ENCODE data around the gene BRD1. TPM values are rescaled to one million over a fixed set of nuclear protein-coding genes. Genes with fewer than 3 reads are reported as not detected.
A peak's percentile ranks its signal among the peaks of the same experiment; 100 is the strongest.

The BRD1 gene
- total RNA-seq, 1 donor from 2014 or later, result 27.7 TPM

DNA sequence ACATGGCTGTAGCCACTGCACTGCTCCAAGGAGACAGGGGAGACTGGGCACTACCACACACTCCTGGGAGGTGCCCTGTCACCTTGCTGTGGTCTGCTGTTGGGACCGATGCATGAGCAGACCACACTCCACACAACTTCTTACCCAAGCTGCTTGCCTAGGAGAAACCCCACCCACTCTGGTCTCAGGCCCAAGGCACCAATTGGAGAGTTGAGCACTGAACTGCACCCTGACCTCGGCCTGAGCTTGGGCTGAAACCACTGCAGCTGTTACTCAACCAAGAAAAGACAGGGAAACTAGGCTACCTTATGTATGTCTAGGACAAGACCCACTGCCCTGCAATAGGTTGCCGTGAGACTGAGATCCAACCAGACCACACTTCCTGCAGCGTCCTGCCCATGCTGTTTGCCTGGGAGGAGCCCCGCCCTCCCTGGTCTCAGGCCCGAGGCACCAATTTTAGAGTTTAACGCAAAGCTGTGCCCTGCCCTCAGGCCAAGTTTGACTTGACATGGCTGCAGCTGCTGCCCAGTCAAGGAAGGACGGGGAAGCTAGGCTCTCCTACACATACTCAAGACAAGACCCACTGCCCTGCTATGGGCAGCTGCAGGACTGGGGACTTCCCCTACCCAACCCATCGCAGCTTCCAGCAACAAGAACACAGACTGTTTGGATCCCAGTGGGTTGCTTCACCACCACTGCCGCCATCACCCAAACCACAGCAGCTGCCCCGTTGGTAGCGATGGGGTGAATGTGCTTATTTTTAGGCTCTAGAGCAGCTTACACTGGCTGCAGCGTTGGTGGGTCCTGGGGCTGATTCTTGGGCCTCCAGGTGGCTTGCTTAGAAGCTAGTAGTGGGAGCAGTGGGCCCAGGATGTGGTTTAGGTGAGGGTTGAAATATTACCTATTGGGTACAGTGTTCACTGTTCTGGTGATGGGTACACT lies 66.8 kb downstream of the BRD1 start:
- H3K9me3 Mint-ChIP-seq (ENCODE audit: low read depth), result peaks cover 11% of the 10 kb centered on the region
- TF ChIP-seq CTCF (IDR thresholded peaks at IDR 0.05), result no peak
- no peak overlapping the region for H3K27ac Mint-ChIP-seq (ENCODE audit: unreplicated experiment)

DNA sequence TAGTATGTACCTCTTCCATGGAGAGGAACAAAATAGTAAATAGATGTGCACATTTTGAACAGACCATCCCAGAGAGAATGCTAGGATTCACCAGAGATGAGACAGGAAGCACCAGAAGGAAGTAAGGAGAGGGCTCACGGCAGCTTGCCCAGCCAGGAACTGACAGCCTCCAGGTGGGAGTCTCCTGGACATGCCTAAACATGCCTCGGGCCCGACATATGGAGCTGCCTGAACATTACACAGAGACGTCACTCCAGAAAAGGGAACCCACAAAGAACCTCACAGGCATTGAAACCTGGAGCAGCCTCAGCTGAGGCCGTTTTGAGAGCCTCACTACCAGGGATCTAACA lies 67.4 kb downstream of the BRD1 start:
- Mint-ChIP-seq H3K36me3 (ENCODE audit: low read depth) (peaks cover 2% of the 10 kb centered on the region), H3K9me3 (ENCODE audit: low read depth) (peaks cover 11% of the 10 kb centered on the region), H3K4me3 (ENCODE audit: unreplicated experiment) (no peak overlapping the region), H3K27me3 (ENCODE audit: low read depth) (no peaks in the 10 kb centered on the region), H3K27ac (ENCODE audit: unreplicated experiment) (no peak overlapping the region), H3K4me1 (ENCODE audit: low read depth) (peaks cover 9% of the 10 kb centered on the region)
- no peak for TF ChIP-seq CTCF (IDR thresholded peaks at IDR 0.05)
- DNase-seq (ENCODE audit: low spot score), result peak; percentile 40

More for the DNA sequence above, 66.8 kb downstream of the BRD1 start:
- DNase-seq (ENCODE audit: low spot score), result peak; percentile 58
- Mint-ChIP-seq H3K4me1 (ENCODE audit: low read depth) (peaks cover 9% of the 10 kb centered on the region), H3K4me3 (ENCODE audit: unreplicated experiment) (no peak overlapping the region), H3K36me3 (ENCODE audit: low read depth) (peaks cover 2% of the 10 kb centered on the region), H3K27me3 (ENCODE audit: low read depth) (no peaks in the 10 kb centered on the region)

DNA sequence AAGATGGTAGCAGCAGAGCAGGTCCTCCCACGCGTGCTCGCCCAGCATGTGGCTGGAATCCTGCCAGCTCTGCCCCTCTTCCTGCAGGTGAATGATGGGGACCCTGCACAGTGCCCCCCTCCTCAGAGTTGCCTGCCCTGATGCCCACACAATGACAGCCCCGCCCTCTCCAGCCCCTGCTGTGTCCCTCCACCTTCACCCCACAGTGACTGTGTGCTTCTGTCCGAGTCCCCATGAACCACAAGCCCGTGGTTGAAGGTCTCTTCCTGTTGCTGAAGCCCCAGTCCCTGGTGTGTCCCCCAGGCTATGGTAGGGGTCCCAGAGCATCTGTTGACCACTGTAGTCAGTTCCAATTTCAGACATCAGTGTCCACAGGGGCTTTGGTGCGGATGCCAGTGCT lies 71.0 kb downstream of the BRD1 start:
- H3K27me3 Mint-ChIP-seq (ENCODE audit: low read depth), result peaks cover 2% of the 10 kb centered on the region
- H3K36me3 Mint-ChIP-seq (ENCODE audit: low read depth), result peaks cover 2% of the 10 kb centered on the region
- H3K4me1 Mint-ChIP-seq (ENCODE audit: low read depth), result peaks cover 9% of the 10 kb centered on the region
- peaks cover 11% of the 10 kb centered on the region for H3K9me3 Mint-ChIP-seq (ENCODE audit: low read depth)
- no peak for TF ChIP-seq CTCF (IDR thresholded peaks at IDR 0.05)
- no peak overlapping the region for H3K27ac Mint-ChIP-seq (ENCODE audit: unreplicated experiment)
- DNase-seq (ENCODE audit: low spot score), result peak; percentile 51
- H3K4me3 Mint-ChIP-seq (ENCODE audit: unreplicated experiment), result no peak overlapping the region

DNA sequence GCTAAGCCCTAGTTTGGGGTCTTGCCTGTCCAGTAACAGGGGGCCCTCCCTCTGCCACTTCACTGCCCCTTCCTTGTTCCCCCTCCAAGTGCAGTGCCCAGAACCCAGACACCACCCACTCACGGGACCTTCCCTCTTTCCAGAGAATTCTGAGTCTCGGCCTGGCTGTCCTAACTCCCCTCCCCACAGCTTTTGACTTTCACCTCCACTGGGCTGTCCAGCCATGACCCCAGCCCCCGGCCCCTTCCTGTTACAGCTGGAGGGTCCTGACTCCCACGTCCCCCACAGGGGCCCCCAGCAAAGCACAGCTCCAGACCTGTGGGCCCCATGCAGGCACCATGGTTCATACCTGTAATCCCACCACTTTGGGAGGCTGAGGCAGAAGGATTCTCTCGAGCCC lies 71.5 kb downstream of the BRD1 start:
- H3K27me3 Mint-ChIP-seq (ENCODE audit: low read depth), result peaks cover 2% of the 10 kb centered on the region
- H3K4me3 Mint-ChIP-seq (ENCODE audit: unreplicated experiment), result no peak overlapping the region
- H3K36me3 Mint-ChIP-seq (ENCODE audit: low read depth), result peaks cover 2% of the 10 kb centered on the region
- no peak overlapping the region for H3K27ac Mint-ChIP-seq (ENCODE audit: unreplicated experiment)
- DNase-seq (ENCODE audit: low spot score), result peak; percentile 55
- TF ChIP-seq CTCF (IDR thresholded peaks at IDR 0.05), result no peak
- H3K4me1 Mint-ChIP-seq (ENCODE audit: low read depth), result peaks cover 9% of the 10 kb centered on the region
- H3K9me3 Mint-ChIP-seq (ENCODE audit: low read depth), result peaks cover 11% of the 10 kb centered on the region

GRCh38 chr22:49755631-49756001 lies 72.1 kb downstream of the BRD1 start:
- peak; percentile 52 for DNase-seq (ENCODE audit: low spot score)
- peaks cover 9% of the 10 kb centered on the region for H3K4me1 Mint-ChIP-seq (ENCODE audit: low read depth)
- H3K4me3 Mint-ChIP-seq (ENCODE audit: unreplicated experiment), result no peak overlapping the region
- H3K27me3 Mint-ChIP-seq (ENCODE audit: low read depth), result peaks cover 2% of the 10 kb centered on the region
- no peak for TF ChIP-seq CTCF (IDR thresholded peaks at IDR 0.05)
- peaks cover 11% of the 10 kb centered on the region for H3K9me3 Mint-ChIP-seq (ENCODE audit: low read depth)
- H3K27ac Mint-ChIP-seq (ENCODE audit: unreplicated experiment), result no peak overlapping the region
- H3K36me3 Mint-ChIP-seq (ENCODE audit: low read depth), result peaks cover 2% of the 10 kb centered on the region

All from chondrocyte (in vitro differentiated cells).